Stimulated activated memory B cell treated with anti-CD40 and anti-IgM and Interleukin-4, amounts not matched to agents 10 μg/mL and 1 μg/mL and 100 μg/mL, for 72 hours (primary cell): Measurements from ENCODE around the gene HPCAL1.

Source experiments
- ATAC-seq: fragments of 150-1000 bp; cut with Tn5 transposase; 2 replicates; pipeline ENCODE4 v1.10.0; 2021
- H3K27ac Mint-ChIP-seq: one replicate; pipeline ENCODE4 v1.8.0; 2022; ENCODE audit warnings: mild to moderate bottlenecking, mixed read lengths
- H3K27me3 Mint-ChIP-seq: one replicate; pipeline ENCODE4 v1.8.0; 2022; ENCODE audit warnings: mixed read lengths
- H3K36me3 Mint-ChIP-seq: one replicate; pipeline ENCODE4 v1.8.0; 2022; ENCODE audit warnings: mixed read lengths
- H3K4me1 Mint-ChIP-seq: one replicate; pipeline ENCODE4 v1.8.0; 2022; ENCODE audit warnings: mixed read lengths
- H3K4me3 Mint-ChIP-seq: one replicate; pipeline ENCODE4 v1.8.0; 2022; ENCODE audit warnings: mild to moderate bottlenecking, moderate library complexity, mixed read lengths
- H3K9me3 Mint-ChIP-seq: one replicate; pipeline ENCODE4 v1.8.0; 2022; ENCODE audit warnings: mixed read lengths

The HPCAL1 gene

GRCh38 chr2:10402062-10402585 is 99.4 kb downstream of the HPCAL1 start:
- H3K36me3 Mint-ChIP-seq, result peaks cover 32% of the 10 kb centered on the region
- no peak overlapping the region for H3K4me3 Mint-ChIP-seq
- no peaks in the 10 kb centered on the region for H3K9me3 Mint-ChIP-seq
- ATAC-seq, result no peak
- peak overlapping the region; percentile 79 for H3K27ac Mint-ChIP-seq
- no peaks in the 10 kb centered on the region for H3K27me3 Mint-ChIP-seq
- peaks cover 49% of the 10 kb centered on the region for H3K4me1 Mint-ChIP-seq

DNA sequence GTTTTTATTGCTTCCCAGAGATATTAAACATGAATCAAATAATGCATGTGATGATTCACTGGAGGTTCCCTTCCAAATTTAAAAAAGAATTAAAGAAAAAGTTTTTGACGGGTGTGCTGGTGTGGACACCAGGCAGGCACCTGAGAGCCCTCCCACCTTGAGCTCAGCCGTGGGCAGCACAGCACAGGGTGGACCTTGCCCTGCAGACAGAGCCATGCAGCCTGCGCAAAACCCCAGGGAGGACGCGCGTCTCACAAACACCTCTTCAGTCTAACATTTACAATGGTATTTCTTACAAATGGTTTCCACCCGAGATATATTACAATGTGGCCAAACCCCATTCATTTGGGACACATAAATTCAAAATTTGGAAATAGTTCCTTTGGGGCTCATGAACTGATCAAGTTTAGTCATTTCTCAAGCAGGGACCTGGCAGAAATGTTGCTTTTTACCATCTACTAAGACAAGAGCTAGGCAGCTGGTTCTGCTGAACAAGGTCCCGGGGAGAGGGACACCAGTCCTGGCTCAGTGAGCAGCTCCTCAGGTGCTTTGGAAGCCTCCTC is 100.0 kb downstream of the HPCAL1 start:
- Mint-ChIP-seq H3K36me3 (peaks cover 32% of the 10 kb centered on the region), H3K4me1 (peaks cover 51% of the 10 kb centered on the region), H3K9me3 (no peaks in the 10 kb centered on the region), H3K27ac (no peak overlapping the region), H3K27me3 (no peaks in the 10 kb centered on the region), H3K4me3 (no peak overlapping the region)
- no peak for ATAC-seq

- peak overlapping the region; percentile 70 for H3K27ac Mint-ChIP-seq
- peaks cover 64% of the 10 kb centered on the region for H3K4me1 Mint-ChIP-seq
- ATAC-seq, result no peak
- no peaks in the 10 kb centered on the region for H3K9me3 Mint-ChIP-seq
- H3K27me3 Mint-ChIP-seq, result no peaks in the 10 kb centered on the region
- H3K4me3 Mint-ChIP-seq, result no peak overlapping the region
- H3K36me3 Mint-ChIP-seq, result peaks cover 24% of the 10 kb centered on the region
Observed at GRCh38 chr2:10404324-10405143, 101.8 kb downstream of the HPCAL1 start.

DNA sequence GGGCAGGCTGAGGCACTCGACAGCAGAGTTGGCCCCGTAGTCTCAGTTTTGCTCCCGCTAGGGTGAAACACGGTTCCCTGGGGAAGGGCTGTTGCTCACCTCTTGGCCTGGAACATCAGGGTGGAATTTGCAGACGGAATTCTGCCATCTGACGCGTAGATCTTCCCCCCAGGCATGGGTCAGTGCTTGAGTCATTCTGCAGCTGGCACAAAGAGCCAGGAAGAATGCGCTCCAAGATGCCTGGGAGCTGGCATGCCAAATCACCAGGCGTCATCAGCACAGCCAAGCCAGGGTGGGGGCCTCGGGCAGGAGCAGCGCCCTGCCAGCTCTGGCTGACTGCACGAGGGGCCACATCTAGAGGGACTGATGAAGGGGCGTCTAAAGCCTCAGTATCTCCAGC is 102.7 kb downstream of the HPCAL1 start:
- ATAC-seq, result no peak
- peaks cover 15% of the 10 kb centered on the region for H3K36me3 Mint-ChIP-seq
- H3K4me1 Mint-ChIP-seq, result peaks cover 64% of the 10 kb centered on the region
- no peak overlapping the region for H3K4me3 Mint-ChIP-seq
- H3K27me3 Mint-ChIP-seq, result no peaks in the 10 kb centered on the region
- H3K9me3 Mint-ChIP-seq, result no peaks in the 10 kb centered on the region
- no peak overlapping the region for H3K27ac Mint-ChIP-seq

GRCh38 chr2:10406016-10406415 is 103.3 kb downstream of the HPCAL1 start:
- H3K27me3 Mint-ChIP-seq, result no peaks in the 10 kb centered on the region
- H3K27ac Mint-ChIP-seq, result peak overlapping the region; percentile 77
- H3K4me1 Mint-ChIP-seq, result peaks cover 64% of the 10 kb centered on the region
- ATAC-seq, result no peak
- no peak overlapping the region for H3K4me3 Mint-ChIP-seq
- peaks cover 10% of the 10 kb centered on the region for H3K36me3 Mint-ChIP-seq
- no peaks in the 10 kb centered on the region for H3K9me3 Mint-ChIP-seq

GRCh38 chr2:10406491-10407188 is 103.9 kb downstream of the HPCAL1 start:
- H3K4me1 Mint-ChIP-seq, result peaks cover 64% of the 10 kb centered on the region
- H3K9me3 Mint-ChIP-seq, result no peaks in the 10 kb centered on the region
- peaks cover 8% of the 10 kb centered on the region for H3K36me3 Mint-ChIP-seq
- no peak overlapping the region for H3K4me3 Mint-ChIP-seq
- peak overlapping the region; percentile 77 for H3K27ac Mint-ChIP-seq
- no peak for ATAC-seq
- H3K27me3 Mint-ChIP-seq, result no peaks in the 10 kb centered on the region

DNA sequence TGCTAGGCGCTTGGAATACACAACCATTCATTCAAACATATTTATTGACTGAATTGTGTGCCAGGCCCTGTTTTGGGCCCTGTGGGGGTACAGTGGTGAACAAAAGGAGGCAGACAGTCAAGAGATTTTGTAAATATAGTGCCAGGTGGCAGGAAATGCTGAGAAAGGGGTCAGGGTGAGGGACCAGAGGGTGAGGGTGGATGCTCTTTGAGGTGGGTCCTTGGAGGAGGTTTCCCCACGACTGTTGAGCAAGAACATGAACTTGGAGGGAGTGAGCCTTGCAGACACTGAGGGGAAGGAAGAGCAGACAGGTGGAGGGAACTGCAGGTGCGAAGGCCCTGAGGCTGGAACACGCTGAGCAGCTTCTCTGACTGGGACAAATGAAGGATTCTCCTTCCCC is 104.7 kb downstream of the HPCAL1 start:
- H3K4me3 Mint-ChIP-seq, result peak overlapping the region; percentile 69
- peaks cover 70% of the 10 kb centered on the region for H3K4me1 Mint-ChIP-seq
- H3K27me3 Mint-ChIP-seq, result no peaks in the 10 kb centered on the region
- peaks cover 11% of the 10 kb centered on the region for H3K36me3 Mint-ChIP-seq
- no peak for ATAC-seq
- H3K9me3 Mint-ChIP-seq, result peaks cover 2% of the 10 kb centered on the region
- H3K27ac Mint-ChIP-seq, result peak overlapping the region; percentile 77

DNA sequence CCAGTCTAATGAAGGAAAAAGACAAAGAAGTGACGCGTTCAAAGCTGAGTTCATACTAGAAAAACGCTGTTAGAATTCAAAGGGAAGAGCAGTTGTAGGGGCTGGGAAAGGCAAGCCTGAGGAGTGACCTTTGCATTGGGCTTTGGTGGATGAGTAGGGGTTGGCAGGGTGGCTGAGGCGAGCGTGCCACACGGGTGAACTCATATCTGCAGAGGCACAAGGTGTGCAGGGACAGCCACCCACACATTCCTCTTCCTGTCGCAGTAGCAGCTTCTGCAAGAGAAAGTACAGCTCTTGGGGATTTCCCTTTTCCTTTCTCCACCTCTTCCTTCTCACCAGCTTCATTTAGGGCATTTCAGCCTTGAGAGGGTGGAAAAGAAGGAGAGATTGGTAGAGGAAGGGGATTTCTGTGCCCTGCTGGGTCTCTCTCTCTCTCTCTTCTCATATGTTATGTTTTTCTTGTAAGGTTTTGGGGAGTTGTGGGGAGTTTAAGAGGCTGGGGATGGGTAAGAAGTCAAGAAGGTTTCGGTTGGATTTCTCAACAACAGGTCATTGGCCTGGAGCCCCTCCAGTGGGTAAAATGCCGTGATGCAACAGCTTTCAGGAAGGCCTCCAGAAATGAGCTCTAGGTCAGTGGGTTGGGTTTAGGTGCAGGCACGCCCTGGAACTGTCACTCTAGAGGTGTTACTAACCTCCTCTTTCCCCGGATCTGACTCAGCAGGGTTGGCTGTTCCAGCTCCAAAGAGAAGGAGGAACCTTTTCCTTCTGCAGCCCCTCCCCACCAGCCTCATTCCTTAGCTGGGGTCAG is 105.3 kb downstream of the HPCAL1 start:
- Mint-ChIP-seq H3K9me3 (peaks cover 6% of the 10 kb centered on the region), H3K4me3 (peak overlapping the region; percentile 69), H3K4me1 (peaks cover 76% of the 10 kb centered on the region), H3K36me3 (peaks cover 17% of the 10 kb centered on the region), H3K27ac (peak overlapping the region; percentile 77), H3K27me3 (no peaks in the 10 kb centered on the region)
- peak; percentile 65 for ATAC-seq

DNA sequence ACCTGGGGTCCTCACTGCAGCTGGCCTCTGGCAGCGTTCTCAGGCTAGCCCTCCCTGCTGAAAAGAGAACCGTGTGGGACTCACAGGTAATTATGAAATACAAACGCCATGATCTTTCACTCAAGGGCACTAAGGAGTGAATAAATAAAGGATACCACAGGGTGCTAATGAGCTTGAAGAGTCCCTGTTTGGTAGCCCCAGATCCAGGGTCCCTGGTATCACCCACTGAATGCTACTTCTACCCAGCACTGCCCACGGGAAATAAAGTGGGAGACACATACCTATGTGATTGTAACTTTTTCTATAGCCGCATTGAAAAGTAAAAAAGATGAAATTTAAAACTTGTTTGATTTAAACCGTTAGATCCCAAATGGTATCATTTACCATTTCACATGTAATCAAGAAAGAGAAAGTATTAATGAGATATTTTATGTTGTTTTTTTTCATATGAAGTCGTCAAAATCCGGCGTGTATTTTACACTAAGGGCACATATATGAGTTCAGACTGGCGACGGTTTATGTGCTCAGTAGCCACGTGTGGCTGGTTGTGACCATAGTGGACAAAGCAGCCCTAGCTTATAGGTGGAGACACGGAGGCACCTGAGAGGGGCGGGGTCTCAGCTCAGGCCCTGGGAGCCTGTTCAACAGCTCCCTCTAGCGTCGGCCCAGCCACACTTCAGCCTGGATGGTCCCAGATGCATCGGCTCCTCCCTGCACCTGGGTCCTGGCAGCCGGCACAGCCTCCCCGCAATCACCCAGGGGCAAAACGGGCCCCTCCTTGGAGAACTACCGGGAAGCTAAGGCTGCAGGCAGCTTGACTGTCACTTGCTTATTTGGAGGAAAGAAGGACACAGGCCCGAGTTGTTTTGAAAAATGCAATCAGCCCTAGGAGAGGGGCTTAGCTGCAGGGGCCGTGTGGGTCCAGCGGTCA is 106.2 kb downstream of the HPCAL1 start:
- ATAC-seq, result peak; percentile 80
- no peaks in the 10 kb centered on the region for H3K27me3 Mint-ChIP-seq
- H3K27ac Mint-ChIP-seq, result peak overlapping the region; percentile 77
- H3K36me3 Mint-ChIP-seq, result peaks cover 15% of the 10 kb centered on the region
- H3K9me3 Mint-ChIP-seq, result peaks cover 6% of the 10 kb centered on the region
- H3K4me3 Mint-ChIP-seq, result peak overlapping the region; percentile 69
- H3K4me1 Mint-ChIP-seq, result peaks cover 85% of the 10 kb centered on the region

- peak overlapping the region; percentile 77 for H3K27ac Mint-ChIP-seq
- ATAC-seq, result peak; percentile 90
- no peaks in the 10 kb centered on the region for H3K27me3 Mint-ChIP-seq
- H3K4me1 Mint-ChIP-seq, result peaks cover 91% of the 10 kb centered on the region
- peaks cover 10% of the 10 kb centered on the region for H3K36me3 Mint-ChIP-seq
- peak overlapping the region; percentile 68 for H3K4me3 Mint-ChIP-seq
- H3K9me3 Mint-ChIP-seq, result peaks cover 6% of the 10 kb centered on the region
Observed at GRCh38 chr2:10410001-10410822, 107.5 kb downstream of the HPCAL1 start.

- H3K4me3 Mint-ChIP-seq, result peak overlapping the region; percentile 53
- no peak for ATAC-seq
- H3K9me3 Mint-ChIP-seq, result peaks cover 6% of the 10 kb centered on the region
- H3K27ac Mint-ChIP-seq, result peak overlapping the region; percentile 77
- H3K36me3 Mint-ChIP-seq, result peaks cover 10% of the 10 kb centered on the region
- H3K4me1 Mint-ChIP-seq, result peaks cover 97% of the 10 kb centered on the region
- H3K27me3 Mint-ChIP-seq, result no peaks in the 10 kb centered on the region
Observed at GRCh38 chr2:10410823-10411437, 108.2 kb downstream of the HPCAL1 start.

- no peak for ATAC-seq
- H3K4me1 Mint-ChIP-seq, result peaks cover 91% of the 10 kb centered on the region
- H3K36me3 Mint-ChIP-seq, result peaks cover 10% of the 10 kb centered on the region
- H3K27ac Mint-ChIP-seq, result peak overlapping the region; percentile 77
- H3K4me3 Mint-ChIP-seq, result peak overlapping the region; percentile 7
- H3K9me3 Mint-ChIP-seq, result peaks cover 6% of the 10 kb centered on the region
- H3K27me3 Mint-ChIP-seq, result no peaks in the 10 kb centered on the region
Observed at GRCh38 chr2:10411557-10411956, 108.9 kb downstream of the HPCAL1 start.

DNA sequence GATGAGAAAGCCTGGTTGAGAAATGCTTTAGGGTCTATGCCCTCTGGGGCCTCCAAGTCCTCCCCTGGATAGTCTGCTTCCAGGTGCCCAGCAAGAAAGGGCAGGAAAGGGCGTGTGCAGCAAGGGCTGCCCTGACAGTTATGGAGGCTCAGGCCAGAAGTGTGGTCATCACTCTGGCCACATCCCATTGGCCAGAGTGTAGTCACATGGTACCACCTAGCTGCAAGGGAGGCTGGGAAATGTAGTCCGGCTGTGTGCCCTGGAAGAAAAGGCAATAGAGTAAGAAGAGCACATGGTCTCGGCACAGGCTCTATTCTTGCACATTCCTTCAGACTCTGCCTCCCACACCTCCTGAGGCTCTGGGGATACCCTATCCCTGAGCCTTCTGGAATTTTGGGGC is 109.7 kb downstream of the HPCAL1 start:
- Mint-ChIP-seq H3K27ac (peak overlapping the region; percentile 77), H3K9me3 (peaks cover 6% of the 10 kb centered on the region), H3K36me3 (peaks cover 10% of the 10 kb centered on the region), H3K27me3 (no peaks in the 10 kb centered on the region), H3K4me1 (peaks cover 83% of the 10 kb centered on the region), H3K4me3 (no peak overlapping the region)
- ATAC-seq, result no peak
